Measurements from ENCODE around the gene RSPH6A. TPM values are rescaled to one million over a fixed set of nuclear protein-coding genes. Genes with fewer than 3 reads are reported as not detected.

Gene RSPH6A
- polyA plus RNA-seq, 3 donors = not detected

- no peaks in the 10 kb centered on the region for H3K36me3 ChIP-seq (replicated peaks in 1 of 2; ENCODE audit: control insufficient read depth in 1 of 2, insufficient read depth in 2 of 2, low read length in 2 of 2)
- no peaks in the 10 kb centered on the region for H3K79me2 ChIP-seq (ENCODE audit: insufficient read depth, low read length)
- DNase-seq = no peak
- H4K20me1 ChIP-seq (ENCODE audit: insufficient read depth, low read length) = peaks cover 86% of the 10 kb centered on the region
- Mint-ChIP-seq H3K36me3 (peaks cover 7 to 18% of the 10 kb centered on the region in 2 donors), H3K27ac (no peak overlapping the region), H3K27me3 (ENCODE audit: low read depth in 3 of 3) (peaks cover 84 to 100% (median 88%) of the 10 kb centered on the region in 3 donors), H3K9me3 (peaks cover 0 to 40% (median 21%) of the 10 kb centered on the region in 7 donors), H3K4me3 (peak overlapping the region in 1 of 2 donors; percentile 94), H3K4me1 (peaks cover 18% of the 10 kb centered on the region)
- H3K9ac ChIP-seq (ENCODE audit: insufficient read depth, low read length, poor library complexity, severe bottlenecking) = no peak overlapping the region
- intact Hi-C loops (cut with micrococcal nuclease) = no loop called here
- H2AFZ ChIP-seq (ENCODE audit: insufficient read depth, low read depth, low read length, poor library complexity, severe bottlenecking) = no peak overlapping the region
- 42% methylated on average over 2 of the region's 4 CpGs for WGBS (ENCODE audit: insufficient coverage)
- no peak for TF ChIP-seq CTCF (IDR thresholded peaks at IDR 0.05)
- no peak overlapping the region for H3K4me2 ChIP-seq (replicated peaks; ENCODE audit: extremely low read depth, low read length, poor library complexity, severe bottlenecking)
- peaks cover 13 to 24% of the 10 kb centered on the region in 2 donors for H3K9me3 ChIP-seq (replicated peaks in 1 of 2; ENCODE audit: control insufficient read depth in 1 of 2, insufficient read depth in 1 of 2, low read length in 2 of 2)
- peaks cover 11 to 21% of the 10 kb centered on the region in 2 donors for H3K4me1 ChIP-seq (ENCODE audit: control insufficient read depth in 1 of 2, insufficient read depth in 2 of 2, low read length in 2 of 2)
- H3K27me3 ChIP-seq (ENCODE audit: control insufficient read depth in 2 of 2, insufficient read depth in 2 of 2, low read length in 2 of 2) = peaks cover 49 to 93% of the 10 kb centered on the region in 2 donors
- no peak overlapping the region for H3K4me3 ChIP-seq (replicated peaks in 1 of 3; ENCODE audit: low read depth in 2 of 3, low read length in 3 of 3)
- H3K27ac ChIP-seq (ENCODE audit: low read depth in 1 of 2, low read length in 2 of 2) = no peak overlapping the region
These were observed 35.0 kb downstream of the RSPH6A start for GRCh38 chr19:45780146-45780447.

GRCh38 chr19:45779231-45780145 is 35.6 kb downstream of the RSPH6A start:
- Histone ChIP-seq H3K4me3 (replicated peaks in 1 of 3; ENCODE audit: low read depth in 2 of 3, low read length in 3 of 3) (no peak overlapping the region), H3K4me2 (replicated peaks; ENCODE audit: extremely low read depth, low read length, poor library complexity, severe bottlenecking) (peak overlapping the region; percentile 41), H3K27me3 (ENCODE audit: control insufficient read depth in 2 of 2, insufficient read depth in 2 of 2, low read length in 2 of 2) (peaks cover 48 to 93% of the 10 kb centered on the region in 2 donors), H3K36me3 (replicated peaks in 1 of 2; ENCODE audit: control insufficient read depth in 1 of 2, insufficient read depth in 2 of 2, low read length in 2 of 2) (no peaks in the 10 kb centered on the region), H3K9me3 (replicated peaks in 1 of 2; ENCODE audit: control insufficient read depth in 1 of 2, insufficient read depth in 1 of 2, low read length in 2 of 2) (peaks cover 13 to 24% of the 10 kb centered on the region in 2 donors), H2AFZ (ENCODE audit: insufficient read depth, low read depth, low read length, poor library complexity, severe bottlenecking) (no peak overlapping the region), H3K4me1 (ENCODE audit: control insufficient read depth in 1 of 2, insufficient read depth in 2 of 2, low read length in 2 of 2) (peaks cover 11 to 21% of the 10 kb centered on the region in 2 donors), H3K27ac (ENCODE audit: low read depth in 1 of 2, low read length in 2 of 2) (no peak overlapping the region), H3K9ac (ENCODE audit: insufficient read depth, low read length, poor library complexity, severe bottlenecking) (no peak overlapping the region), H3K79me2 (ENCODE audit: insufficient read depth, low read length) (no peaks in the 10 kb centered on the region), H4K20me1 (ENCODE audit: insufficient read depth, low read length) (peaks cover 80% of the 10 kb centered on the region)
- Mint-ChIP-seq H3K4me1 (peaks cover 18% of the 10 kb centered on the region), H3K27me3 (ENCODE audit: low read depth in 3 of 3) (peaks cover 84 to 100% (median 88%) of the 10 kb centered on the region in 3 donors), H3K36me3 (peaks cover 7 to 18% of the 10 kb centered on the region in 2 donors), H3K4me3 (peak overlapping the region in 1 of 2 donors; percentile 94), H3K27ac (peak overlapping the region in 1 of 7 donors; percentile 53), H3K9me3 (peaks cover 0 to 40% (median 21%) of the 10 kb centered on the region in 7 donors)
- WGBS (ENCODE audit: insufficient coverage) = under 1% methylated on average over 20 of the region's 48 CpGs
- DNase-seq = peak; percentile 20 to 53 (median 29)
- TF ChIP-seq CTCF (IDR thresholded peaks at IDR 0.05) = peak; percentile 71
- intact Hi-C loops (cut with micrococcal nuclease) = no loop called here
